GM23338 (cell line): Measurements from ENCODE around the gene KIF17. TPM values are rescaled to one million over a fixed set of nuclear protein-coding genes. Genes with fewer than 3 reads are reported as not detected.

ENCODE experiments used
- ATAC-seq: fragments of 200-7000 bp; cut with Tn5 transposase; 3 replicates; pipeline ENCODE4 v1.9.1; 2020
- DNase-seq: peaks from one replicate; pipeline ENCODE4 v3.0.0-alpha.2; 2015; ENCODE audit warnings: low spot score
- H2AFZ ChIP-seq: fragments of 200-600 bp; sonication (generic); 2 replicates; pipeline ENCODE4 v1.8.0; 2016; ENCODE audit warnings: antibody characterized with exemption, mild to moderate bottlenecking, moderate library complexity
- H3F3A ChIP-seq: fragments of 200-600 bp; sonication (generic); replicated peaks from 2 replicates; pipeline ENCODE4 v1.8.0; 2017; ENCODE audit warnings: antibody characterized with exemption, mixed run types, low read depth
- H3K27ac ChIP-seq: fragments of 200-600 bp; sonication (generic); 2 replicates; pipeline ENCODE4 v1.6.1; 2016; ENCODE audit warnings: low read depth
- H3K27me3 ChIP-seq: fragments of 200-600 bp; sonication (generic); 2 replicates; pipeline ENCODE4 v1.8.0; 2016; ENCODE audit warnings: mild to moderate bottlenecking, mixed run types, moderate library complexity; ENCODE audit not compliant: insufficient read depth
- H3K36me3 ChIP-seq: fragments of 200-600 bp; sonication (generic); 2 replicates; pipeline ENCODE4 v1.8.0; 2016; ENCODE audit warnings: mild to moderate bottlenecking; ENCODE audit not compliant: insufficient read depth
- H3K4me1 ChIP-seq: fragments of 200-600 bp; sonication (generic); 2 replicates; pipeline ENCODE4 v1.8.0; 2016; ENCODE audit warnings: mild to moderate bottlenecking, moderate library complexity; ENCODE audit not compliant: insufficient read depth
- H3K4me2 ChIP-seq: fragments of 200-600 bp; sonication (generic); 2 replicates; pipeline ENCODE4 v1.7.1; 2017; ENCODE audit warnings: mixed run types
- H3K4me3 ChIP-seq: fragments of 200-600 bp; sonication (generic); 2 replicates; pipeline ENCODE4 v1.6.1; 2016; ENCODE audit warnings: mixed run types
- H3K79me2 ChIP-seq: fragments of 200-600 bp; sonication (generic); replicated peaks from 2 replicates; pipeline ENCODE4 v1.8.0; 2017; ENCODE audit warnings: mild to moderate bottlenecking; ENCODE audit not compliant: insufficient read depth
- H3K9me2 ChIP-seq: fragments of 200-600 bp; sonication (generic); 2 replicates; pipeline ENCODE4 v1.8.0; 2017; ENCODE audit not compliant: insufficient read depth
- H4K20me1 ChIP-seq: fragments of 200-600 bp; sonication (generic); replicated peaks from 2 replicates; pipeline ENCODE4 v1.8.0; 2017; ENCODE audit warnings: mild to moderate bottlenecking; ENCODE audit not compliant: insufficient read depth
- H3K27ac Mint-ChIP-seq: 2 replicates; pipeline ENCODE4 v1.8.0; 2020; ENCODE audit warnings: inconsistent platforms, mild to moderate bottlenecking, moderate library complexity, mixed read lengths
- H3K27me3 Mint-ChIP-seq: 3 replicates; pipeline ENCODE4 v1.8.0; 2022; ENCODE audit warnings: low read depth, mild to moderate bottlenecking, moderate library complexity, mixed read lengths, inconsistent platforms; ENCODE audit not compliant: insufficient read depth, poor library complexity
- H3K36me3 Mint-ChIP-seq: 3 replicates; pipeline ENCODE4 v1.8.0; 2021; ENCODE audit warnings: low read depth, mild to moderate bottlenecking, inconsistent platforms, moderate library complexity, mixed read lengths
- H3K4me1 Mint-ChIP-seq: 3 replicates; pipeline ENCODE4 v1.8.0; 2020; ENCODE audit warnings: mild to moderate bottlenecking, inconsistent platforms, mixed read lengths
- H3K4me3 Mint-ChIP-seq: 3 replicates; pipeline ENCODE4 v1.8.0; 2021; ENCODE audit warnings: moderate library complexity, mild to moderate bottlenecking, inconsistent platforms, mixed read lengths
- H3K9me3 Mint-ChIP-seq: 3 replicates; pipeline ENCODE4 v1.8.0; 2020; ENCODE audit warnings: moderate library complexity, mild to moderate bottlenecking, inconsistent platforms, mixed read lengths
- EZH2 ChIP-seq: fragments of 200-600 bp; sonication (generic); IDR thresholded peaks from one replicate; pipeline ENCODE4 v1.8.0; 2017; ENCODE audit warnings: antibody characterized with exemption, mild to moderate bottlenecking, low read depth; ENCODE audit not compliant: unreplicated experiment
- JUNB ChIP-seq: IDR thresholded peaks from one replicate; pipeline ENCODE4 v1.6.1; 2016; ENCODE audit warnings: antibody characterized with exemption; ENCODE audit not compliant: unreplicated experiment
- POLR2AphosphoS5 ChIP-seq: IDR thresholded peaks from 2 replicates; pipeline ENCODE4 v1.6.1; 2016; ENCODE audit warnings: antibody characterized with exemption, low read depth
- STAT1 ChIP-seq: IDR thresholded peaks from one replicate; pipeline ENCODE4 v1.6.1; 2016; ENCODE audit warnings: antibody characterized with exemption; ENCODE audit not compliant: unreplicated experiment
- ZNF114 ChIP-seq: fragments of 250-450 bp; sonication (Bioruptor Pico); IDR thresholded peaks from 2 replicates; pipeline ENCODE4 v1.5.0; 2020; ENCODE audit warnings: mild to moderate bottlenecking, moderate library complexity
- ZNF331 ChIP-seq: fragments of 250-450 bp; sonication (Bioruptor Pico); IDR thresholded peaks from 2 replicates; pipeline ENCODE4 v1.5.0; 2020; ENCODE audit warnings: low read depth, mild to moderate bottlenecking, moderate library complexity
- polyA plus RNA-seq: library from polyadenylated mRNA; unstranded; fragments of >200 nt; fragmentation: Nextera tagmentation; extraction: Ambion mirVana; gene quantifications from 2 replicates; pipeline ENCODE4 v1.2.1, GENCODE V29; 2016
- total RNA-seq: library from RNA; depleted of rRNA; stranded (reverse); fragments of >200 nt; shearing (Covaris generic); gene quantifications from 2 replicates; pipeline ENCODE4 v1.2.3, GENCODE V29; 2014
- TF ChIP-seq, protein P1 (sequence below): fragments of 250-450 bp; sonication (Bioruptor Pico); IDR thresholded peaks from 2 replicates; pipeline ENCODE4 v1.5.0; 2020; ENCODE audit warnings: mild to moderate bottlenecking, moderate library complexity
- TF ChIP-seq, protein P2 (sequence below): IDR thresholded peaks from one replicate; pipeline ENCODE4 v1.6.1; 2018; ENCODE audit warnings: antibody characterized with exemption; ENCODE audit not compliant: unreplicated experiment
- TF ChIP-seq, protein P3 (sequence below), 2 experiments: fragments of 200-600 bp in 1 of 2; sonication (generic) in 1 of 2; conservative IDR thresholded peaks; 2 replicates each; pipeline versions ENCODE4 v1.5.1 to v1.6.1; 2016 to 2017; ENCODE audit warnings: antibody characterized with exemption in 2 of 2, low read depth in 2 of 2, mild to moderate bottlenecking in 2 of 2, moderate library complexity in 1 of 2

KIF17 gene
- total and polyA plus RNA-seq, 2 experiments from 2014 or later: 5.9 to 18.6 TPM

DNA sequence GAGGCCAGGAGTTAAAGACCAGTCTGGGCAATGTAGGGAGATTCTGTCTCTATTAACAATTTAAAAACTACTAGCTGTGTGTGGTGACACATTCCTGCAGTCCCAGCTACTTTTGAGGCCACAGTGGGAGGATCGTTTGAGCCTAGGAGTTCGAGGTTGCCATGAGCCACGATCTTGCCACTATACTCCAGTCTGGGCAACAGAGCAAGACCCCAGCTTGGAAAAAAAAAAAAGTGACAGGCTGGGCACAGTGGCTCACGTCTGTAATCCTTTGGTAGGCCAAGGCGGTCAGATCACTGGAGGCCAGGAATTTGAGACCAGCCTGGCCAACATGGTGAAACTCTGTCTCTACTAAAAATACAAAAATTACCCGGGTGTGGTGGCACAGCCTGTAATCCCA, 42.5 kb upstream of the KIF17 start:
- ATAC-seq (no peak), DNase-seq (no peak)
- Histone ChIP-seq H3K9me2 (no peaks in the 10 kb centered on the region), H3K4me3 (no peak overlapping the region), H4K20me1 (peaks cover 15% of the 10 kb centered on the region; the same call in 1 of the 2 replicates), H3K4me2 (no peak overlapping the region), H3K36me3 (peaks cover 64% of the 10 kb centered on the region), H3K27me3 (no peaks in the 10 kb centered on the region), H3K27ac (no peak overlapping the region), H3K4me1 (peaks cover 16% of the 10 kb centered on the region; the same call in 1 of the 2 replicates), H2AFZ (no peak overlapping the region), H3F3A (no peaks in the 10 kb centered on the region), H3K79me2 (no peaks in the 10 kb centered on the region)
- H3K4me1 Mint-ChIP-seq: peaks cover 10% of the 10 kb centered on the region; the same call in 2 of the 3 replicates
- TF ChIP-seq JUNB (no peak), EZH2 (no peak), ZNF331 (no peak), STAT1 (no peak), POLR2AphosphoS5 (no peak), ZNF114 (CRISPR knock-in tag) (no peak)
- TF ChIP-seq, protein P1, sequence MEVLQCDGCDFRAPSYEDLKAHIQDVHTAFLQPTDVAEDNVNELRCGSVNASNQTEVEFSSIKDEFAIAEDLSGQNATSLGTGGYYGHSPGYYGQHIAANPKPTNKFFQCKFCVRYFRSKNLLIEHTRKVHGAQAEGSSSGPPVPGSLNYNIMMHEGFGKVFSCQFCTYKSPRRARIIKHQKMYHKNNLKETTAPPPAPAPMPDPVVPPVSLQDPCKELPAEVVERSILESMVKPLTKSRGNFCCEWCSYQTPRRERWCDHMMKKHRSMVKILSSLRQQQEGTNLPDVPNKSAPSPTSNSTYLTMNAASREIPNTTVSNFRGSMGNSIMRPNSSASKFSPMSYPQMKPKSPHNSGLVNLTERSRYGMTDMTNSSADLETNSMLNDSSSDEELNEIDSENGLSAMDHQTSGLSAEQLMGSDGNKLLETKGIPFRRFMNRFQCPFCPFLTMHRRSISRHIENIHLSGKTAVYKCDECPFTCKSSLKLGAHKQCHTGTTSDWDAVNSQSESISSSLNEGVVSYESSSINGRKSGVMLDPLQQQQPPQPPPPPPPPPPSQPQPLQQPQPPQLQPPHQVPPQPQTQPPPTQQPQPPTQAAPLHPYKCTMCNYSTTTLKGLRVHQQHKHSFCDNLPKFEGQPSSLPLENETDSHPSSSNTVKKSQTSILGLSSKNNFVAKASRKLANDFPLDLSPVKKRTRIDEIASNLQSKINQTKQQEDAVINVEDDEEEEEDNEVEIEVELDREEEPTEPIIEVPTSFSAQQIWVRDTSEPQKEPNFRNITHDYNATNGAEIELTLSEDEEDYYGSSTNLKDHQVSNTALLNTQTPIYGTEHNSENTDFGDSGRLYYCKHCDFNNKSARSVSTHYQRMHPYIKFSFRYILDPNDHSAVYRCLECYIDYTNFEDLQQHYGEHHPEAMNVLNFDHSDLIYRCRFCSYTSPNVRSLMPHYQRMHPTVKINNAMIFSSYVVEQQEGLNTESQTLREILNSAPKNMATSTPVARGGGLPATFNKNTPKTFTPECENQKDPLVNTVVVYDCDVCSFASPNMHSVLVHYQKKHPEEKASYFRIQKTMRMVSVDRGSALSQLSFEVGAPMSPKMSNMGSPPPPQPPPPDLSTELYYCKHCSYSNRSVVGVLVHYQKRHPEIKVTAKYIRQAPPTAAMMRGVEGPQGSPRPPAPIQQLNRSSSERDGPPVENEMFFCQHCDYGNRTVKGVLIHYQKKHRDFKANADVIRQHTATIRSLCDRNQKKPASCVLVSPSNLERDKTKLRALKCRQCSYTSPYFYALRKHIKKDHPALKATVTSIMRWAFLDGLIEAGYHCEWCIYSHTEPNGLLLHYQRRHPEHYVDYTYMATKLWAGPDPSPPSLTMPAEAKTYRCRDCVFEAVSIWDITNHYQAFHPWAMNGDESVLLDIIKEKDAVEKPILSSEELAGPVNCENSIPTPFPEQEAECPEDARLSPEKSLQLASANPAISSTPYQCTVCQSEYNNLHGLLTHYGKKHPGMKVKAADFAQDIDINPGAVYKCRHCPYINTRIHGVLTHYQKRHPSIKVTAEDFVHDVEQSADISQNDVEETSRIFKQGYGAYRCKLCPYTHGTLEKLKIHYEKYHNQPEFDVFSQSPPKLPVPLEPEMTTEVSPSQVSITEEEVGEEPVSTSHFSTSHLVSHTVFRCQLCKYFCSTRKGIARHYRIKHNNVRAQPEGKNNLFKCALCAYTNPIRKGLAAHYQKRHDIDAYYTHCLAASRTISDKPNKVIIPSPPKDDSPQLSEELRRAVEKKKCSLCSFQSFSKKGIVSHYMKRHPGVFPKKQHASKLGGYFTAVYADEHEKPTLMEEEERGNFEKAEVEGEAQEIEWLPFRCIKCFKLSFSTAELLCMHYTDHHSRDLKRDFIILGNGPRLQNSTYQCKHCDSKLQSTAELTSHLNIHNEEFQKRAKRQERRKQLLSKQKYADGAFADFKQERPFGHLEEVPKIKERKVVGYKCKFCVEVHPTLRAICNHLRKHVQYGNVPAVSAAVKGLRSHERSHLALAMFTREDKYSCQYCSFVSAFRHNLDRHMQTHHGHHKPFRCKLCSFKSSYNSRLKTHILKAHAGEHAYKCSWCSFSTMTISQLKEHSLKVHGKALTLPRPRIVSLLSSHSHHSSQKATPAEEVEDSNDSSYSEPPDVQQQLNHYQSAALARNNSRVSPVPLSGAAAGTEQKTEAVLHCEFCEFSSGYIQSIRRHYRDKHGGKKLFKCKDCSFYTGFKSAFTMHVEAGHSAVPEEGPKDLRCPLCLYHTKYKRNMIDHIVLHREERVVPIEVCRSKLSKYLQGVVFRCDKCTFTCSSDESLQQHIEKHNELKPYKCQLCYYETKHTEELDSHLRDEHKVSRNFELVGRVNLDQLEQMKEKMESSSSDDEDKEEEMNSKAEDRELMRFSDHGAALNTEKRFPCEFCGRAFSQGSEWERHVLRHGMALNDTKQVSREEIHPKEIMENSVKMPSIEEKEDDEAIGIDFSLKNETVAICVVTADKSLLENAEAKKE (CRISPR knock-in tag): no peak
- TF ChIP-seq, protein P2, sequence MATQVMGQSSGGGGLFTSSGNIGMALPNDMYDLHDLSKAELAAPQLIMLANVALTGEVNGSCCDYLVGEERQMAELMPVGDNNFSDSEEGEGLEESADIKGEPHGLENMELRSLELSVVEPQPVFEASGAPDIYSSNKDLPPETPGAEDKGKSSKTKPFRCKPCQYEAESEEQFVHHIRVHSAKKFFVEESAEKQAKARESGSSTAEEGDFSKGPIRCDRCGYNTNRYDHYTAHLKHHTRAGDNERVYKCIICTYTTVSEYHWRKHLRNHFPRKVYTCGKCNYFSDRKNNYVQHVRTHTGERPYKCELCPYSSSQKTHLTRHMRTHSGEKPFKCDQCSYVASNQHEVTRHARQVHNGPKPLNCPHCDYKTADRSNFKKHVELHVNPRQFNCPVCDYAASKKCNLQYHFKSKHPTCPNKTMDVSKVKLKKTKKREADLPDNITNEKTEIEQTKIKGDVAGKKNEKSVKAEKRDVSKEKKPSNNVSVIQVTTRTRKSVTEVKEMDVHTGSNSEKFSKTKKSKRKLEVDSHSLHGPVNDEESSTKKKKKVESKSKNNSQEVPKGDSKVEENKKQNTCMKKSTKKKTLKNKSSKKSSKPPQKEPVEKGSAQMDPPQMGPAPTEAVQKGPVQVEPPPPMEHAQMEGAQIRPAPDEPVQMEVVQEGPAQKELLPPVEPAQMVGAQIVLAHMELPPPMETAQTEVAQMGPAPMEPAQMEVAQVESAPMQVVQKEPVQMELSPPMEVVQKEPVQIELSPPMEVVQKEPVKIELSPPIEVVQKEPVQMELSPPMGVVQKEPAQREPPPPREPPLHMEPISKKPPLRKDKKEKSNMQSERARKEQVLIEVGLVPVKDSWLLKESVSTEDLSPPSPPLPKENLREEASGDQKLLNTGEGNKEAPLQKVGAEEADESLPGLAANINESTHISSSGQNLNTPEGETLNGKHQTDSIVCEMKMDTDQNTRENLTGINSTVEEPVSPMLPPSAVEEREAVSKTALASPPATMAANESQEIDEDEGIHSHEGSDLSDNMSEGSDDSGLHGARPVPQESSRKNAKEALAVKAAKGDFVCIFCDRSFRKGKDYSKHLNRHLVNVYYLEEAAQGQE: no peak
- TF ChIP-seq, protein P3, sequence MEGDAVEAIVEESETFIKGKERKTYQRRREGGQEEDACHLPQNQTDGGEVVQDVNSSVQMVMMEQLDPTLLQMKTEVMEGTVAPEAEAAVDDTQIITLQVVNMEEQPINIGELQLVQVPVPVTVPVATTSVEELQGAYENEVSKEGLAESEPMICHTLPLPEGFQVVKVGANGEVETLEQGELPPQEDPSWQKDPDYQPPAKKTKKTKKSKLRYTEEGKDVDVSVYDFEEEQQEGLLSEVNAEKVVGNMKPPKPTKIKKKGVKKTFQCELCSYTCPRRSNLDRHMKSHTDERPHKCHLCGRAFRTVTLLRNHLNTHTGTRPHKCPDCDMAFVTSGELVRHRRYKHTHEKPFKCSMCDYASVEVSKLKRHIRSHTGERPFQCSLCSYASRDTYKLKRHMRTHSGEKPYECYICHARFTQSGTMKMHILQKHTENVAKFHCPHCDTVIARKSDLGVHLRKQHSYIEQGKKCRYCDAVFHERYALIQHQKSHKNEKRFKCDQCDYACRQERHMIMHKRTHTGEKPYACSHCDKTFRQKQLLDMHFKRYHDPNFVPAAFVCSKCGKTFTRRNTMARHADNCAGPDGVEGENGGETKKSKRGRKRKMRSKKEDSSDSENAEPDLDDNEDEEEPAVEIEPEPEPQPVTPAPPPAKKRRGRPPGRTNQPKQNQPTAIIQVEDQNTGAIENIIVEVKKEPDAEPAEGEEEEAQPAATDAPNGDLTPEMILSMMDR (conservative IDR thresholded peaks at IDR 0.05; ENCODE audit: low read depth in 2 of 2): no peak
- no peak overlapping the region for H3K4me3 Mint-ChIP-seq
- peaks cover 93% of the 10 kb centered on the region for H3K36me3 Mint-ChIP-seq
- no peaks in the 10 kb centered on the region for H3K9me3 Mint-ChIP-seq
- no peak overlapping the region for H3K27ac Mint-ChIP-seq
- peaks cover 6% of the 10 kb centered on the region for H3K27me3 Mint-ChIP-seq
